ENCODE results near the gene ZC3H7B. TPM values are rescaled to one million over a fixed set of nuclear protein-coding genes. Genes with fewer than 3 reads are reported as not detected.
A peak's percentile ranks its signal among the peaks of the same experiment; 100 is the strongest.

The ZC3H7B gene
- total RNA-seq, 1 donor from 2014 or later, result 58.2 TPM

DNA sequence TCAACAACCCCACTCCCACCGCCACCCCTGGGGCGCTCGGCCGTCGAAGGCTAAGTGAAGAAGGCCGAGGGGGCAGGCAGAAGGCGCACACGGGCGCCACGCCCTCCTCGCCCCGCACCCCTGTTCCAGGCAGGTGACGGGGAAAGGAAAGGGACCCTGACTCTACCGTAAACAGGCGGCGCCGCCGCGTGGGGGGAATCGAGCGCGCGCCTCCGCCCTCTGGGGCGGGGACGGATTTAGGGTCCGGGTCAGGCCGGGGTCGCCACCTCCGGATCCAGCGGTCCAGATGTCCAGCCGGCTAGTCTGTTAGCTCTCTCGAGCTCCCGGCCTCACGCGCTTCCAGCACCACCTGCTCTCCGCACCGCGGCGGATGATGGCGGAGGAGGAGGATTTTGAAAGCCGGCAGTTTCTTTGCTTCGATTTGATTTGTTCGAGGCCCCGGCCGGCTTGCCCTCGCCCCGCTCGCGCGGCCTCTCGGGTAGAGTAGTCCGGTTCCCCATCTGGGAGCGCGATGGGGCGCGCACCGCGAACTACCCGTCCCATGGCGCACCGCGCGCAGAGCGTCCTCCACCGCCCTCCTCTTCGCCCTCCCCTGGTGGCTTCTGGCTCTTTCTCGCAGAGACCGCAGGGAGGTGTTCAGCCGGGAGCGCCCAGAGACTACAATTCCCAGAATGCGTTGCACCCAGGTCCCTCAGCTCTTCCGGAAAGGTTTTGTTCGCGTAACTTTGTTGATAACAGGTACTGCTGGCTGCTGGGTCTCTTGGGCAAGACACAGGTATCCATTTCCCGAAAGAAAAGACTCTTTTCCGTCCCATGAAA is 15.3 kb upstream of the ZC3H7B start, which contains the start of gene RANGAP1:
Gene RANGAP1, minus strand, starts transcription at position 368 of the 819 bp plus-strand sequence. CDS start 5,143 bp downstream, outside the sequence.
- POLR2A ChIA-PET, result interaction anchor here (0.6 to 4.6 kb wide), 22 partner anchors 11 to 1966 kb away, joined by 3 to 101 read pairs (median 4); partner anchors contain the start of genes DESI1, EP300, PHF5A and POLR3H
- Mint-ChIP-seq H3K27me3 (no peaks in the 10 kb centered on the region), H3K36me3 (ENCODE audit: low read depth) (peaks cover 25% of the 10 kb centered on the region), H3K4me3 (peak within 1 kb of the TSS; percentile 94), H3K9me3 (no peaks in the 10 kb centered on the region), H3K27ac (peak within 1 kb of the TSS; percentile 98), H3K4me1 (peaks cover 28% of the 10 kb centered on the region)
- no peak for TF ChIP-seq CTCF (IDR thresholded peaks at IDR 0.05)
- CTCF ChIA-PET, result interaction anchor here (1.0 to 1.8 kb wide), 3 partner anchors 15 to 96 kb away, joined by 3 to 14 read pairs (median 4); partner anchors contain the start of genes TEF and ZC3H7B
- DNase-seq (peak; percentile 93), ATAC-seq (ENCODE audit: low read depth) (peak; percentile 97)
- intact Hi-C loops (cut with micrococcal nuclease), result loop anchor here (1.0 to 2.0 kb wide), 13 partner anchors 15 to 1765 kb away; partner anchors contain the start of genes ACO2, ATF4, DESI1 and L3MBTL2

DNA sequence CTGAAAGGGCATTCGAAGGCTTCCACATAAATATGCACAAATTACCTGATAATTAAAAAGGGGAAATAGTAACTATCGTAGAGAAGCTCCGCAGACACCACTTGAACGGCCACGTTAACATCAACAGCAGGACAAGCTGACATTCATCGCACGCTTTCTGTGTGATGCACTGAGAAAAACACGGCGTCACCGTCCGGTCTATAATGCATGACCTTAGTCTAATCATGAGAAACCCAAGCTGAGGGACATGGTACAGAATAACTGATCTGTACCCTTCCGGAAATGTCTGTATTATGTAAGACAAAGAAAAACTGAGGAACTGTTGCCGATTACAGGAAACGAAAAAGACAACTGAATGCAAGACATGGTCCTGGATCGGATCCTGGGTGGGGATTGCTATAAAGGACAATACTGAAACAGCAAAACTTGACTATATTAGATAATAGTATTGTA is 14.7 kb upstream of the ZC3H7B start:
- Mint-ChIP-seq H3K27ac (peak overlapping the region; percentile 98), H3K36me3 (ENCODE audit: low read depth) (peaks cover 19% of the 10 kb centered on the region), H3K9me3 (no peaks in the 10 kb centered on the region), H3K4me1 (peaks cover 28% of the 10 kb centered on the region), H3K27me3 (no peaks in the 10 kb centered on the region), H3K4me3 (peak overlapping the region; percentile 94)
- DNase-seq (peak; percentile 27), ATAC-seq (ENCODE audit: low read depth) (peak; percentile 32)
- TF ChIP-seq CTCF (IDR thresholded peaks at IDR 0.05), result no peak
- POLR2A ChIA-PET, result interaction anchor here (0.6 to 4.6 kb wide), 17 partner anchors 11 to 1967 kb away, joined by 3 to 101 read pairs (median 5); partner anchors contain the start of genes DESI1, EP300, POLR3H and RBX1
- intact Hi-C loops (cut with micrococcal nuclease), result loop anchor here (1.0 to 2.0 kb wide), 13 partner anchors 15 to 1766 kb away; partner anchors contain the start of genes ACO2, ATF4, DESI1 and L3MBTL2
- CTCF ChIA-PET, result interaction anchor here (0.5 to 1.8 kb wide), 4 partner anchors 15 to 95 kb away, joined by 3 to 14 read pairs (median 4); partner anchors contain the start of genes TEF and ZC3H7B

- ChIA-PET POLR2A (interaction anchor here (0.6 to 4.6 kb wide), 3 partner anchors 11 to 92 kb away, joined by 5 to 101 read pairs (median 11); partner anchors contain the start of gene ZC3H7B), CTCF (interaction anchor here (1.8 kb wide), 1 partner anchor 13 kb away, joined by 8 read pairs; the partner anchor contains the start of gene ZC3H7B)
- no peaks in the 10 kb centered on the region for H3K27me3 Mint-ChIP-seq
- peak overlapping the region; percentile 11 for H3K4me3 Mint-ChIP-seq
- TF ChIP-seq CTCF (IDR thresholded peaks at IDR 0.05), result no peak
- H3K4me1 Mint-ChIP-seq, result peaks cover 22% of the 10 kb centered on the region
- peak overlapping the region; percentile 61 for H3K27ac Mint-ChIP-seq
- H3K36me3 Mint-ChIP-seq (ENCODE audit: low read depth), result peaks cover 10% of the 10 kb centered on the region
- no peak for ATAC-seq (ENCODE audit: low read depth)
- no peaks in the 10 kb centered on the region for H3K9me3 Mint-ChIP-seq
- intact Hi-C loops (cut with micrococcal nuclease), result no loop called here
- no peak for DNase-seq
Measured at GRCh38 chr22:41288245-41288946, 12.9 kb upstream of the ZC3H7B start.

- Mint-ChIP-seq H3K9me3 (no peaks in the 10 kb centered on the region), H3K36me3 (ENCODE audit: low read depth) (peaks cover 7% of the 10 kb centered on the region), H3K27me3 (no peaks in the 10 kb centered on the region), H3K4me1 (peaks cover 18% of the 10 kb centered on the region), H3K4me3 (no peak overlapping the region), H3K27ac (no peak overlapping the region)
- DNase-seq (no peak), ATAC-seq (ENCODE audit: low read depth) (no peak)
- ChIA-PET POLR2A (interaction anchor here (4.6 kb wide), 1 partner anchor 13 kb away, joined by 101 read pairs; the partner anchor contains the start of gene ZC3H7B), CTCF (no interaction called here)
- TF ChIP-seq CTCF (IDR thresholded peaks at IDR 0.05), result no peak
- intact Hi-C loops (cut with micrococcal nuclease), result no loop called here
Measured at GRCh38 chr22:41289671-41290070, 11.7 kb upstream of the ZC3H7B start.
